Astrocyte (in vitro differentiated cells and primary cell): ENCODE measurements around the gene CTNND2. TPM values are rescaled to one million over a fixed set of nuclear protein-coding genes. Genes with fewer than 3 reads are reported as not detected.

Experiments
- DNase-seq: peaks from one replicate; pipeline ENCODE4 v3.0.0-alpha.2; 2010; ENCODE audit warnings: low read depth
- FAIRE-seq: peaks from 2 replicates; lab custom pipeline; 2011; peaks lifted over from hg19 to GRCh38; lab: Jason Lieb, UNC
- H2AFZ ChIP-seq: 2 replicates; pipeline ENCODE4 v1.6.0; 2012; ENCODE audit warnings: low read depth, low read length, inconsistent platforms
- H3K27ac ChIP-seq: 2 replicates; pipeline ENCODE4 v1.5.1; 2011; ENCODE audit warnings: low read depth, low read length, inconsistent platforms
- H3K27me3 ChIP-seq: 2 replicates; pipeline ENCODE4 v1.6.0; 2011; ENCODE audit warnings: low read length, inconsistent platforms; ENCODE audit not compliant: insufficient read depth
- H3K36me3 ChIP-seq: 2 replicates; pipeline ENCODE4 v1.5.1; 2011; ENCODE audit warnings: low read length, inconsistent platforms; ENCODE audit not compliant: insufficient read depth
- H3K4me1 ChIP-seq: 2 replicates; pipeline ENCODE4 v1.5.1; 2011; ENCODE audit warnings: low read length, inconsistent platforms; ENCODE audit not compliant: insufficient read depth
- H3K4me2 ChIP-seq: 2 replicates; pipeline ENCODE4 v1.6.0; 2012; ENCODE audit warnings: low read length, inconsistent platforms
- H3K4me3 ChIP-seq: 2 replicates; pipeline ENCODE4 v1.5.1; 2011; ENCODE audit warnings: low read depth, mild to moderate bottlenecking, low read length, inconsistent platforms; ENCODE audit not compliant: insufficient read depth
- H3K79me2 ChIP-seq: 2 replicates; pipeline ENCODE4 v1.6.0; 2012; ENCODE audit warnings: mild to moderate bottlenecking, low read length, inconsistent platforms; ENCODE audit not compliant: insufficient read depth
- H3K9ac ChIP-seq: 2 replicates; pipeline ENCODE4 v1.6.0; 2012; ENCODE audit warnings: mild to moderate bottlenecking, low read length, inconsistent platforms
- H3K9me3 ChIP-seq: 2 replicates; pipeline ENCODE4 v1.5.1; 2012; ENCODE audit warnings: low read depth, mild to moderate bottlenecking, low read length, inconsistent platforms; ENCODE audit not compliant: insufficient read depth
- H4K20me1 ChIP-seq: 2 replicates; pipeline ENCODE4 v1.6.0; 2012; ENCODE audit warnings: low read length, inconsistent platforms; ENCODE audit not compliant: insufficient read depth
- H3K27ac Mint-ChIP-seq: one replicate; pipeline ENCODE4 v1.8.0; 2021; ENCODE audit warnings: mild to moderate bottlenecking, mixed read lengths; ENCODE audit not compliant: unreplicated experiment
- H3K27me3 Mint-ChIP-seq: one replicate; pipeline ENCODE4 v1.8.0; 2021; ENCODE audit warnings: low read depth, mixed read lengths; ENCODE audit not compliant: unreplicated experiment
- H3K36me3 Mint-ChIP-seq: one replicate; pipeline ENCODE4 v1.8.0; 2021; ENCODE audit warnings: low read depth, mixed read lengths; ENCODE audit not compliant: unreplicated experiment
- H3K4me1 Mint-ChIP-seq: one replicate; pipeline ENCODE4 v1.8.0; 2021; ENCODE audit warnings: low read depth, mixed read lengths; ENCODE audit not compliant: unreplicated experiment
- H3K4me3 Mint-ChIP-seq: one replicate; pipeline ENCODE4 v1.8.0; 2021; ENCODE audit warnings: mild to moderate bottlenecking, moderate library complexity, mixed read lengths; ENCODE audit not compliant: unreplicated experiment
- H3K9me3 Mint-ChIP-seq: one replicate; pipeline ENCODE4 v1.8.0; 2021; ENCODE audit warnings: mild to moderate bottlenecking, mixed read lengths; ENCODE audit not compliant: unreplicated experiment
- EZH2 ChIP-seq: IDR thresholded peaks from 2 replicates; pipeline ENCODE4 v1.6.1; 2012; ENCODE audit warnings: mild to moderate bottlenecking, low read length, inconsistent platforms; ENCODE audit not compliant: insufficient read depth
- total RNA-seq: library from RNA; stranded (reverse); gene quantifications from 2 replicates; pipeline ENCODE4 v1.2.1, GENCODE V29; 2021
- TF ChIP-seq, protein P1 (sequence below): IDR thresholded peaks from 2 replicates; pipeline ENCODE4 v1.5.1; 2011; ENCODE audit warnings: low read depth, mild to moderate bottlenecking, inconsistent platforms, low read length, moderate library complexity; ENCODE audit not compliant: insufficient read depth

The CTNND2 gene
- total RNA-seq, 1 donor from 2014 or later: 4.5 TPM

DNA sequence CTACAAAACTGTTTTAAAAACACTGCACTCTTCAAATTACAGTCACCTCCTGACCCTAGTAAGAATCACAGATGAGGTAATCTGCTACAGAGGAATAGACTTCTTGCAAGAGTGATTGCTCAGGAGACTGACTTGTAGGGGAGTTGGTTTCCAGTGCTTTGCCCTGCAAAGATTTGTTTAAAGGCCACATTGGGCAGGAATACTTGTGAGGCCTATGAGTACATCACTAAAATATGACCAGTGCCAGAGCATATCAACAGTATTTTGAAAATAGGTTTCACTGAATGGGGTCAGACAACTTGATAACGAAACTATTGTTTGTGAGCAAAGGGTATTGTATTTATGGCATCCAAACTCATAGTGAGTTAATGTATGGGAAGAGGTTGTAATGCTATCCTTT, 21.5 kb upstream of the CTNND2 start:
- H3K36me3 ChIP-seq: no peaks in the 10 kb centered on the region
- TF ChIP-seq EZH2: no peak
- TF ChIP-seq, protein P1, sequence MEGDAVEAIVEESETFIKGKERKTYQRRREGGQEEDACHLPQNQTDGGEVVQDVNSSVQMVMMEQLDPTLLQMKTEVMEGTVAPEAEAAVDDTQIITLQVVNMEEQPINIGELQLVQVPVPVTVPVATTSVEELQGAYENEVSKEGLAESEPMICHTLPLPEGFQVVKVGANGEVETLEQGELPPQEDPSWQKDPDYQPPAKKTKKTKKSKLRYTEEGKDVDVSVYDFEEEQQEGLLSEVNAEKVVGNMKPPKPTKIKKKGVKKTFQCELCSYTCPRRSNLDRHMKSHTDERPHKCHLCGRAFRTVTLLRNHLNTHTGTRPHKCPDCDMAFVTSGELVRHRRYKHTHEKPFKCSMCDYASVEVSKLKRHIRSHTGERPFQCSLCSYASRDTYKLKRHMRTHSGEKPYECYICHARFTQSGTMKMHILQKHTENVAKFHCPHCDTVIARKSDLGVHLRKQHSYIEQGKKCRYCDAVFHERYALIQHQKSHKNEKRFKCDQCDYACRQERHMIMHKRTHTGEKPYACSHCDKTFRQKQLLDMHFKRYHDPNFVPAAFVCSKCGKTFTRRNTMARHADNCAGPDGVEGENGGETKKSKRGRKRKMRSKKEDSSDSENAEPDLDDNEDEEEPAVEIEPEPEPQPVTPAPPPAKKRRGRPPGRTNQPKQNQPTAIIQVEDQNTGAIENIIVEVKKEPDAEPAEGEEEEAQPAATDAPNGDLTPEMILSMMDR: no peak
- DNase-seq (no peak), FAIRE-seq (no peak)
- no peak overlapping the region for H3K4me2 ChIP-seq
- no peak overlapping the region for H3K4me3 Mint-ChIP-seq
- H3K27me3 ChIP-seq: no peaks in the 10 kb centered on the region
- H3K79me2 ChIP-seq: no peaks in the 10 kb centered on the region
- H3K27ac Mint-ChIP-seq: no peak overlapping the region
- H2AFZ ChIP-seq: no peak overlapping the region
- no peak overlapping the region for H3K9ac ChIP-seq
- H3K4me3 ChIP-seq: no peak overlapping the region
- H3K9me3 Mint-ChIP-seq: peaks cover 17% of the 10 kb centered on the region
- H3K27me3 Mint-ChIP-seq: no peaks in the 10 kb centered on the region
- peaks cover 18% of the 10 kb centered on the region for H3K4me1 Mint-ChIP-seq
- H3K4me1 ChIP-seq: no peaks in the 10 kb centered on the region
- H4K20me1 ChIP-seq: no peaks in the 10 kb centered on the region
- H3K9me3 ChIP-seq: no peaks in the 10 kb centered on the region
- no peak overlapping the region for H3K27ac ChIP-seq
- H3K36me3 Mint-ChIP-seq: peaks cover 3% of the 10 kb centered on the region

DNA sequence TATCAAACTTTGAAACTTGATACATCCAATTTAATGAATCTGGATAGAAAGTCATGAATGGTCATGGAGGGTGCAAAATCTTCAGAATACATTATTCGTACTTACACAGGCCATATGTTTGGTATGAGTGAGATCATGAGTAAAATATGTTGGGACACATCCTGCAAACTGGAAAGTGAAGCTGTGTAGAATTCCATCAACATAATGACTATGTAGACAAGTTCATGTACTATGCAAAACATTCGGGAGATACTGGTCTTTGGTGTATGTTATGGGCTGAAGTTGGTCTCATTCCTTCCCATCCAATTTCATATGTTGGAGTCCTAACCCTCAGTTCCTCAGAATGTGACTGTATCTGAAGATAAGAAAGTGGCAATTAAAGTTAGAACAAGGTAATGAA, 18.1 kb upstream of the CTNND2 start:
- no peaks in the 10 kb centered on the region for H3K36me3 Mint-ChIP-seq
- no peaks in the 10 kb centered on the region for H3K4me1 ChIP-seq
- no peak for FAIRE-seq
- H3K9me3 ChIP-seq: no peaks in the 10 kb centered on the region
- no peaks in the 10 kb centered on the region for H3K79me2 ChIP-seq
- H3K27me3 ChIP-seq: no peaks in the 10 kb centered on the region
- H3K27ac ChIP-seq: no peak overlapping the region
- no peak overlapping the region for H3K9ac ChIP-seq
- no peaks in the 10 kb centered on the region for H3K36me3 ChIP-seq
- H3K27ac Mint-ChIP-seq: no peak overlapping the region
- H3K4me3 Mint-ChIP-seq: no peak overlapping the region
- no peaks in the 10 kb centered on the region for H4K20me1 ChIP-seq
- TF ChIP-seq, protein P1: no peak
- TF ChIP-seq EZH2: no peak
- DNase-seq: no peak
- peaks cover 11% of the 10 kb centered on the region for H3K9me3 Mint-ChIP-seq
- H3K27me3 Mint-ChIP-seq: no peaks in the 10 kb centered on the region
- H2AFZ ChIP-seq: no peak overlapping the region
- peaks cover 11% of the 10 kb centered on the region for H3K4me1 Mint-ChIP-seq
- no peak overlapping the region for H3K4me3 ChIP-seq
- H3K4me2 ChIP-seq: no peak overlapping the region

DNA sequence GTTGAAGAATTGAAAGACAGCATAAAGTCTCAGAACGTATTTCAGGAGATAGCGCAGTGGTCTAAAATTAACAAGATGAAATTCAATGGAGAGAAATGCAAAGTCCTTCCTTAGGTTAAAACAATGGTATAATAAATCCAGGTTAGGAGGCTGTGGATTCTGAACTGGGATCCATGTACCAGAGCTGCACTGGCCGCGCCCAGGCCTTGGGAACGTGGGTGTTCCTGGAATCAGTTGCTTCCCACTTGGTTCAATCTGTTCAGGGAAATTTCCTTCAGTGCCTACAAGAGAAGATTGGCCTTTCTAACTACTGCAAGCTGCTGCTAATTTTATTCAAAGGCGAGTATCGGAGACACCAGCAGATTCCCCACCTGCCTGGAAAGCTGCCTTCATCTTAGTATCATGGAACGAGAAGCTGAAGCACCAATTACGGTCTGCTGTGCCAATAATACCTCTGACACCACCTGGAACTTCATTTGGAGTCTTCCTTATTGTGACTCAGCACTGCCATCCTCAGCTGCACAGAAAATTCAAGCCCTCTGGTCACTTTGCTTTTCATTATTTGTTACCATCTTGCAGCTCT, 14.3 kb upstream of the CTNND2 start:
- no peak overlapping the region for H2AFZ ChIP-seq

More for the DNA sequence above, 14.3 kb upstream of the CTNND2 start:
- Mint-ChIP-seq H3K27ac (no peak overlapping the region), H3K4me1 (peaks cover 2% of the 10 kb centered on the region), H3K4me3 (no peak overlapping the region), H3K9me3 (peaks cover 7% of the 10 kb centered on the region), H3K36me3 (no peaks in the 10 kb centered on the region), H3K27me3 (no peaks in the 10 kb centered on the region)
- Histone ChIP-seq H3K27me3 (no peaks in the 10 kb centered on the region), H3K9ac (no peak overlapping the region), H3K9me3 (no peaks in the 10 kb centered on the region), H3K27ac (no peak overlapping the region), H4K20me1 (no peaks in the 10 kb centered on the region), H3K79me2 (no peaks in the 10 kb centered on the region), H3K4me1 (no peaks in the 10 kb centered on the region), H3K4me2 (no peak overlapping the region), H3K4me3 (no peak overlapping the region), H3K36me3 (no peaks in the 10 kb centered on the region)
- no peak for DNase-seq
- no peak for FAIRE-seq
- TF ChIP-seq EZH2: no peak
- TF ChIP-seq, protein P1: no peak
